ENCODE measurements around the gene DPP6.

GRCh38 chr7:154744256-154744860, 692.2 kb downstream of the DPP6 start:
- TF ChIP-seq POLR2AphosphoS5 (IDR thresholded peaks at IDR 0.05) = no peak
- TF ChIP-seq POLR2A (IDR thresholded peaks at IDR 0.05) = no peak
- peak in 8 of 11 experiments; percentile 23 to 64 (median 59) for TF ChIP-seq CTCF (IDR thresholded peaks at IDR 0.05 in 8 of 11, conservative IDR thresholded peaks at IDR 0.05 in 3 of 11)
